Hepatocyte (in vitro differentiated cells): ENCODE data around the gene TXNRD1. TPM values are rescaled to one million over a fixed set of nuclear protein-coding genes. Genes with fewer than 3 reads are reported as not detected.

ENCODE experiments used
- DNase-seq: peaks from one replicate; pipeline ENCODE4 v3.0.0-alpha.2; 2016; ENCODE audit warnings: low spot score
- H2AFZ ChIP-seq: fragments of 200-600 bp; sonication (generic); 2 replicates; pipeline ENCODE4 v1.6.0; 2016; ENCODE audit warnings: antibody characterized with exemption, mild to moderate bottlenecking
- H3K27ac ChIP-seq: fragments of 200-600 bp; sonication (generic); 2 replicates; pipeline ENCODE4 v1.5.1; 2016; ENCODE audit warnings: mild to moderate bottlenecking
- H3K27me3 ChIP-seq: fragments of 200-600 bp; sonication (generic); 2 replicates; pipeline ENCODE4 v1.6.1; 2016
- H3K36me3 ChIP-seq: fragments of 200-600 bp; sonication (generic); replicated peaks from 2 replicates; pipeline ENCODE4 v1.5.1; 2016; ENCODE audit warnings: low read depth; ENCODE audit not compliant: insufficient read depth
- H3K4me1 ChIP-seq: fragments of 200-600 bp; sonication (generic); 2 replicates; pipeline ENCODE4 v1.5.1; 2016; ENCODE audit warnings: mild to moderate bottlenecking, moderate library complexity; ENCODE audit not compliant: insufficient read depth
- H3K4me2 ChIP-seq: fragments of 200-600 bp; sonication (generic); 2 replicates; pipeline ENCODE4 v1.6.0; 2016
- H3K4me3 ChIP-seq: fragments of 200-600 bp; sonication (generic); 2 replicates; pipeline ENCODE4 v1.5.1; 2016; ENCODE audit warnings: mild to moderate bottlenecking
- H3K79me2 ChIP-seq: fragments of 200-600 bp; sonication (generic); 2 replicates; pipeline ENCODE4 v1.6.0; 2017; ENCODE audit warnings: mild to moderate bottlenecking
- H3K9me2 ChIP-seq: fragments of 200-600 bp; sonication (generic); replicated peaks from 2 replicates; pipeline ENCODE4 v1.6.0; 2017; ENCODE audit warnings: mild to moderate bottlenecking; ENCODE audit not compliant: insufficient read depth
- H3K9me3 ChIP-seq: fragments of 200-600 bp; sonication (generic); 2 replicates; pipeline ENCODE4 v1.5.1; 2016; ENCODE audit warnings: low read depth, mild to moderate bottlenecking
- H4K20me1 ChIP-seq: fragments of 200-600 bp; sonication (generic); 2 replicates; pipeline ENCODE4 v1.6.0; 2016; ENCODE audit warnings: mild to moderate bottlenecking; ENCODE audit not compliant: insufficient read depth, poor library complexity, severe bottlenecking
- CTCF ChIP-seq: fragments of 200-600 bp; sonication (generic); IDR thresholded peaks from 2 replicates; pipeline ENCODE4 v1.5.1; 2016; ENCODE audit warnings: antibody characterized with exemption, mild to moderate bottlenecking; ENCODE audit not compliant: poor library complexity
- EZH2 ChIP-seq: fragments of 200-600 bp; sonication (generic); IDR thresholded peaks from 2 replicates; pipeline ENCODE4 v1.6.1; 2016; ENCODE audit warnings: antibody characterized with exemption, mild to moderate bottlenecking, borderline replicate concordance
- EZH2phosphoT487 ChIP-seq: fragments of 200-600 bp; sonication (generic); IDR thresholded peaks from one replicate; pipeline ENCODE4 v1.6.1; 2018; ENCODE audit warnings: antibody characterized with exemption, mild to moderate bottlenecking, low read depth, moderate library complexity; ENCODE audit not compliant: unreplicated experiment, severe bottlenecking
- WGBS: methylation state at CpG from one replicate; pipeline ENCODE4 v1.1.6; 2016; ENCODE audit warnings: low lambda C conversion rate; ENCODE audit errors: missing lambda C conversion rate; 5-methylcytosine and 5-hydroxymethylcytosine counted together
- polyA plus RNA-seq: library from polyadenylated mRNA; unstranded; fragments of >200 nt; fragmentation: Nextera tagmentation; extraction: Ambion mirVana; gene quantifications from 2 replicates; pipeline ENCODE4 v1.2.1, GENCODE V29; 2016
- total RNA-seq: library from RNA; depleted of rRNA; stranded (reverse); fragments of >200 nt; gene quantifications from 2 replicates; pipeline ENCODE4 v1.2.3, GENCODE V29; 2014

Gene TXNRD1
- total and polyA plus RNA-seq, 2 experiments from 2014 or later: 49.8 to 113 TPM

GRCh38 chr12:104356231-104357115 is 140.9 kb downstream of the TXNRD1 start:
- 92% methylated on average over 17 of the region's 17 CpGs for WGBS
- Histone ChIP-seq H3K79me2 (no peaks in the 10 kb centered on the region), H2AFZ (no peak overlapping the region), H4K20me1 (no peaks in the 10 kb centered on the region), H3K4me2 (no peak overlapping the region), H3K36me3 (no peaks in the 10 kb centered on the region), H3K4me1 (no peaks in the 10 kb centered on the region), H3K9me2 (no peaks in the 10 kb centered on the region), H3K4me3 (no peak overlapping the region), H3K27me3 (no peaks in the 10 kb centered on the region), H3K9me3 (no peaks in the 10 kb centered on the region), H3K27ac (no peak overlapping the region)
- no peak for TF ChIP-seq EZH2phosphoT487
- TF ChIP-seq CTCF: no peak
- TF ChIP-seq EZH2: no peak
- DNase-seq: no peak

GRCh38 chr12:104357421-104357952 is 141.9 kb downstream of the TXNRD1 start:
- H3K27ac ChIP-seq: no peak overlapping the region
- TF ChIP-seq EZH2 (no peak), EZH2phosphoT487 (no peak), CTCF (no peak)
- no peak overlapping the region for H3K4me3 ChIP-seq
- DNase-seq: no peak
- H3K4me1 ChIP-seq: no peaks in the 10 kb centered on the region
- H3K79me2 ChIP-seq: no peaks in the 10 kb centered on the region
- H4K20me1 ChIP-seq: no peaks in the 10 kb centered on the region
- no peaks in the 10 kb centered on the region for H3K36me3 ChIP-seq
- no peak overlapping the region for H3K4me2 ChIP-seq
- H3K9me2 ChIP-seq: no peaks in the 10 kb centered on the region
- H2AFZ ChIP-seq: no peak overlapping the region
- H3K27me3 ChIP-seq: no peaks in the 10 kb centered on the region
- no peaks in the 10 kb centered on the region for H3K9me3 ChIP-seq
- 96% methylated on average over 1 of the region's 1 CpG for WGBS

- H3K9me3 ChIP-seq: no peaks in the 10 kb centered on the region
- no peaks in the 10 kb centered on the region for H3K79me2 ChIP-seq
- peak; percentile 72 for DNase-seq
- H3K27me3 ChIP-seq: no peaks in the 10 kb centered on the region
- H3K4me2 ChIP-seq: no peak overlapping the region
- H3K9me2 ChIP-seq: no peaks in the 10 kb centered on the region
- H3K27ac ChIP-seq: no peak overlapping the region
- H3K4me1 ChIP-seq: no peaks in the 10 kb centered on the region
- H3K4me3 ChIP-seq: no peak overlapping the region
- H4K20me1 ChIP-seq: no peaks in the 10 kb centered on the region
- H3K36me3 ChIP-seq: no peaks in the 10 kb centered on the region
- no peak for TF ChIP-seq EZH2phosphoT487
- TF ChIP-seq EZH2: no peak
- peak; percentile 71 for TF ChIP-seq CTCF
- no peak overlapping the region for H2AFZ ChIP-seq
- WGBS: 73% methylated on average over 5 of the region's 5 CpGs
Observed at GRCh38 chr12:104358353-104359003, 142.9 kb downstream of the TXNRD1 start.
